ENCODE measurements around the gene MTARC1. TPM values are rescaled to one million over a fixed set of nuclear protein-coding genes. Genes with fewer than 3 reads are reported as not detected.

MTARC1 gene
- total and polyA plus RNA-seq, 9 of the 15 experiments (the other 6 are each of a cell fraction or from before 2014, with no cell fraction given), result 0.07 to 0.14 (median 0.11) TPM; not detected in 6

DNA sequence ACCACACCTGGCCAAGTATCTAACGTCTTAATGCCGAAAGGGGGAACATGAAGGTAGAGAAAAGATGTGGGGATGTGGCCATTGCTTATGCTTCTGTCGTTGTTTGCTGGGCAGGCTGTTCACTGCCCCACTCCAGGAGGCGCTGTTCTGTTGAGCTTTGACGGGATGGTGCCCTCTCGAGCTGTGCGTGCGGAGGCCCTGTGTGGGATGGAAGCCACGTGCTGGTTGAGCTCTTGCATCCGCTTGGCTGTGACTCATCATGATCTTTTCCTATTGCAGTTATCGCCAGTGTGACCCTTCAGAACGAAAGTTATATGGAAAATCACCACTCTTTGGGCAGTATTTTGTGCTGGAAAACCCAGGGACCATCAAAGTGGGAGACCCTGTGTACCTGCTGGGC lies 26.3 kb downstream of the MTARC1 start (continued):
- TF ChIP-seq CBX3 (IDR thresholded peaks at IDR 0.05; ENCODE audit: borderline replicate concordance in 1 of 2, low read length in 2 of 2), result peak in 1 of 2 experiments; percentile 78; a peak in 2 of 3 replicates
- TF ChIP-seq, protein P1, sequence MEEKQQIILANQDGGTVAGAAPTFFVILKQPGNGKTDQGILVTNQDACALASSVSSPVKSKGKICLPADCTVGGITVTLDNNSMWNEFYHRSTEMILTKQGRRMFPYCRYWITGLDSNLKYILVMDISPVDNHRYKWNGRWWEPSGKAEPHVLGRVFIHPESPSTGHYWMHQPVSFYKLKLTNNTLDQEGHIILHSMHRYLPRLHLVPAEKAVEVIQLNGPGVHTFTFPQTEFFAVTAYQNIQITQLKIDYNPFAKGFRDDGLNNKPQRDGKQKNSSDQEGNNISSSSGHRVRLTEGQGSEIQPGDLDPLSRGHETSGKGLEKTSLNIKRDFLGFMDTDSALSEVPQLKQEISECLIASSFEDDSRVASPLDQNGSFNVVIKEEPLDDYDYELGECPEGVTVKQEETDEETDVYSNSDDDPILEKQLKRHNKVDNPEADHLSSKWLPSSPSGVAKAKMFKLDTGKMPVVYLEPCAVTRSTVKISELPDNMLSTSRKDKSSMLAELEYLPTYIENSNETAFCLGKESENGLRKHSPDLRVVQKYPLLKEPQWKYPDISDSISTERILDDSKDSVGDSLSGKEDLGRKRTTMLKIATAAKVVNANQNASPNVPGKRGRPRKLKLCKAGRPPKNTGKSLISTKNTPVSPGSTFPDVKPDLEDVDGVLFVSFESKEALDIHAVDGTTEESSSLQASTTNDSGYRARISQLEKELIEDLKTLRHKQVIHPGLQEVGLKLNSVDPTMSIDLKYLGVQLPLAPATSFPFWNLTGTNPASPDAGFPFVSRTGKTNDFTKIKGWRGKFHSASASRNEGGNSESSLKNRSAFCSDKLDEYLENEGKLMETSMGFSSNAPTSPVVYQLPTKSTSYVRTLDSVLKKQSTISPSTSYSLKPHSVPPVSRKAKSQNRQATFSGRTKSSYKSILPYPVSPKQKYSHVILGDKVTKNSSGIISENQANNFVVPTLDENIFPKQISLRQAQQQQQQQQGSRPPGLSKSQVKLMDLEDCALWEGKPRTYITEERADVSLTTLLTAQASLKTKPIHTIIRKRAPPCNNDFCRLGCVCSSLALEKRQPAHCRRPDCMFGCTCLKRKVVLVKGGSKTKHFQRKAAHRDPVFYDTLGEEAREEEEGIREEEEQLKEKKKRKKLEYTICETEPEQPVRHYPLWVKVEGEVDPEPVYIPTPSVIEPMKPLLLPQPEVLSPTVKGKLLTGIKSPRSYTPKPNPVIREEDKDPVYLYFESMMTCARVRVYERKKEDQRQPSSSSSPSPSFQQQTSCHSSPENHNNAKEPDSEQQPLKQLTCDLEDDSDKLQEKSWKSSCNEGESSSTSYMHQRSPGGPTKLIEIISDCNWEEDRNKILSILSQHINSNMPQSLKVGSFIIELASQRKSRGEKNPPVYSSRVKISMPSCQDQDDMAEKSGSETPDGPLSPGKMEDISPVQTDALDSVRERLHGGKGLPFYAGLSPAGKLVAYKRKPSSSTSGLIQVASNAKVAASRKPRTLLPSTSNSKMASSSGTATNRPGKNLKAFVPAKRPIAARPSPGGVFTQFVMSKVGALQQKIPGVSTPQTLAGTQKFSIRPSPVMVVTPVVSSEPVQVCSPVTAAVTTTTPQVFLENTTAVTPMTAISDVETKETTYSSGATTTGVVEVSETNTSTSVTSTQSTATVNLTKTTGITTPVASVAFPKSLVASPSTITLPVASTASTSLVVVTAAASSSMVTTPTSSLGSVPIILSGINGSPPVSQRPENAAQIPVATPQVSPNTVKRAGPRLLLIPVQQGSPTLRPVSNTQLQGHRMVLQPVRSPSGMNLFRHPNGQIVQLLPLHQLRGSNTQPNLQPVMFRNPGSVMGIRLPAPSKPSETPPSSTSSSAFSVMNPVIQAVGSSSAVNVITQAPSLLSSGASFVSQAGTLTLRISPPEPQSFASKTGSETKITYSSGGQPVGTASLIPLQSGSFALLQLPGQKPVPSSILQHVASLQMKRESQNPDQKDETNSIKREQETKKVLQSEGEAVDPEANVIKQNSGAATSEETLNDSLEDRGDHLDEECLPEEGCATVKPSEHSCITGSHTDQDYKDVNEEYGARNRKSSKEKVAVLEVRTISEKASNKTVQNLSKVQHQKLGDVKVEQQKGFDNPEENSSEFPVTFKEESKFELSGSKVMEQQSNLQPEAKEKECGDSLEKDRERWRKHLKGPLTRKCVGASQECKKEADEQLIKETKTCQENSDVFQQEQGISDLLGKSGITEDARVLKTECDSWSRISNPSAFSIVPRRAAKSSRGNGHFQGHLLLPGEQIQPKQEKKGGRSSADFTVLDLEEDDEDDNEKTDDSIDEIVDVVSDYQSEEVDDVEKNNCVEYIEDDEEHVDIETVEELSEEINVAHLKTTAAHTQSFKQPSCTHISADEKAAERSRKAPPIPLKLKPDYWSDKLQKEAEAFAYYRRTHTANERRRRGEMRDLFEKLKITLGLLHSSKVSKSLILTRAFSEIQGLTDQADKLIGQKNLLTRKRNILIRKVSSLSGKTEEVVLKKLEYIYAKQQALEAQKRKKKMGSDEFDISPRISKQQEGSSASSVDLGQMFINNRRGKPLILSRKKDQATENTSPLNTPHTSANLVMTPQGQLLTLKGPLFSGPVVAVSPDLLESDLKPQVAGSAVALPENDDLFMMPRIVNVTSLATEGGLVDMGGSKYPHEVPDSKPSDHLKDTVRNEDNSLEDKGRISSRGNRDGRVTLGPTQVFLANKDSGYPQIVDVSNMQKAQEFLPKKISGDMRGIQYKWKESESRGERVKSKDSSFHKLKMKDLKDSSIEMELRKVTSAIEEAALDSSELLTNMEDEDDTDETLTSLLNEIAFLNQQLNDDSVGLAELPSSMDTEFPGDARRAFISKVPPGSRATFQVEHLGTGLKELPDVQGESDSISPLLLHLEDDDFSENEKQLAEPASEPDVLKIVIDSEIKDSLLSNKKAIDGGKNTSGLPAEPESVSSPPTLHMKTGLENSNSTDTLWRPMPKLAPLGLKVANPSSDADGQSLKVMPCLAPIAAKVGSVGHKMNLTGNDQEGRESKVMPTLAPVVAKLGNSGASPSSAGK (IDR thresholded peaks at IDR 0.05), result peak; percentile 94
- TF ChIP-seq TRIM28 (IDR thresholded peaks at IDR 0.05), result no peak
- TF ChIP-seq, protein P2, sequence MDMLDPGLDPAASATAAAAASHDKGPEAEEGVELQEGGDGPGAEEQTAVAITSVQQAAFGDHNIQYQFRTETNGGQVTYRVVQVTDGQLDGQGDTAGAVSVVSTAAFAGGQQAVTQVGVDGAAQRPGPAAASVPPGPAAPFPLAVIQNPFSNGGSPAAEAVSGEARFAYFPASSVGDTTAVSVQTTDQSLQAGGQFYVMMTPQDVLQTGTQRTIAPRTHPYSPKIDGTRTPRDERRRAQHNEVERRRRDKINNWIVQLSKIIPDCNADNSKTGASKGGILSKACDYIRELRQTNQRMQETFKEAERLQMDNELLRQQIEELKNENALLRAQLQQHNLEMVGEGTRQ (CRISPR knock-in tag; IDR thresholded peaks at IDR 0.05), result peak; percentile 51
- peak; percentile 79 for TF ChIP-seq JUND (IDR thresholded peaks at IDR 0.05; ENCODE audit: borderline replicate concordance, low read depth, low read length)
- peak; percentile 69; the same call in 2 of the 3 replicates for TF ChIP-seq JUND (tag; IDR thresholded peaks at IDR 0.05; ENCODE audit: borderline replicate concordance, low read depth, low read length)
